ENCODE results near the gene RAB4B. TPM values are rescaled to one million over a fixed set of nuclear protein-coding genes. Genes with fewer than 3 reads are reported as not detected.

Gene RAB4B
- total and polyA plus RNA-seq, 2 of the 13 experiments (the other 11 are each of a cell fraction or from before 2014, with no cell fraction given) = 3.3 to 5.4 TPM

- intact Hi-C loops (cut with micrococcal nuclease; ENCODE audit: unreplicated experiment) (no loop called here), in situ Hi-C loops (cut with HindIII; ENCODE audit: extremely low pct_ligation_motif_present, low pct_unique_long_range_greater_than_20kb) (no loop called here)
- H3K9me3 ChIP-seq (ENCODE audit: low read length) = no peaks in the 10 kb centered on the region
- H3K4me2 ChIP-seq (ENCODE audit: low read depth, low read length) = no peak overlapping the region
- DNase-seq (ENCODE audit: low spot score) (peak; percentile 96), ATAC-seq (peak; percentile 88), FAIRE-seq (peak; percentile 92)
- ChIA-PET CTCF (ENCODE audit: low intra/inter-chr PET ratio, low total read pairs) (no interaction called here), POLR2A (interaction anchor here (0.9 to 1.4 kb wide), 4 partner anchors 9 to 228 kb away, joined by 3 to 6 read pairs (median 4); partner anchors contain the start of gene RAB4B)
- TSS peak; percentile 92 for BruUV-seq (replicated peaks)
- peaks cover 19% of the 10 kb centered on the region for H3K4me1 ChIP-seq (ENCODE audit: insufficient read depth, low read length)
- H3K9ac ChIP-seq (ENCODE audit: insufficient read depth, low read depth, low read length) = no peak overlapping the region
- no peak overlapping the region for H2AFZ ChIP-seq (ENCODE audit: low read length)
- H3K79me2 ChIP-seq (ENCODE audit: insufficient read depth, low read length) = no peaks in the 10 kb centered on the region
- H3K27ac ChIP-seq (ENCODE audit: extremely low read length, insufficient read depth, low read length) = peak overlapping the region; percentile 60
- H3K27me3 ChIP-seq (ENCODE audit: control insufficient read depth in 1 of 2, insufficient read depth in 2 of 2, low read length in 2 of 2) = no peaks in the 10 kb centered on the region
- H3K36me3 ChIP-seq (replicated peaks in 1 of 2; ENCODE audit: control insufficient read depth in 1 of 2, insufficient read depth in 2 of 2, low read length in 2 of 2) = no peaks in the 10 kb centered on the region
- H4K20me1 ChIP-seq (ENCODE audit: insufficient read depth, low read length) = no peaks in the 10 kb centered on the region
- 30% methylated on average over 7 of the region's 7 CpGs for WGBS (ENCODE audit: low lambda C conversion rate)
- H3K4me3 ChIP-seq (replicated peaks in 1 of 3; ENCODE audit: insufficient read depth in 1 of 3, low read depth in 2 of 3, low read length in 3 of 3) = no peak overlapping the region
- TF ChIP-seq NR2F6 (IDR thresholded peaks at IDR 0.05) = no peak; the same call in 1 of the 2 replicates
- peak; percentile 57; the same call in 1 of the 2 replicates for TF ChIP-seq NR2F6 (CRISPR knock-in tag; IDR thresholded peaks at IDR 0.05)
- TF ChIP-seq ELF4 (CRISPR knock-in tag; IDR thresholded peaks at IDR 0.05; ENCODE audit: borderline replicate concordance) = 0 out of 2 replicates have a peak, but pooled peaks have one; percentile 30
- TF ChIP-seq CHD2 (IDR thresholded peaks at IDR 0.05; ENCODE audit: low read depth, low read length) = peak; percentile 39; the same call in 1 of the 2 replicates
- no peak for TF ChIP-seq ZBTB37 (CRISPR knock-in tag; IDR thresholded peaks at IDR 0.05)
- TF ChIP-seq SIX4 (CRISPR knock-in tag; IDR thresholded peaks at IDR 0.05) = peak; percentile 100
- 0 out of 2 replicates have a peak, but pooled peaks have one; percentile 29 for TF ChIP-seq TGIF2 (CRISPR knock-in tag; IDR thresholded peaks at IDR 0.05)
- TF ChIP-seq NONO (IDR thresholded peaks at IDR 0.05) = no peak
- TF ChIP-seq NONO (CRISPR knock-in tag; conservative IDR thresholded peaks at IDR 0.05) = no peak
- TF ChIP-seq SIN3B (IDR thresholded peaks at IDR 0.05; ENCODE audit: low read length) = no peak
- peak; percentile 36; the same call in 1 of the 2 replicates for TF ChIP-seq LCORL (IDR thresholded peaks at IDR 0.05)
- TF ChIP-seq LCORL (CRISPR knock-in tag; IDR thresholded peaks at IDR 0.05) = peak; percentile 73
- TF ChIP-seq ZNF740 (CRISPR knock-in tag; IDR thresholded peaks at IDR 0.05) = no peak; the same call in 1 of the 2 replicates
- TF ChIP-seq SATB2 (CRISPR knock-in tag; IDR thresholded peaks at IDR 0.05) = peak; percentile 51; the same call in 1 of the 2 replicates
- TF ChIP-seq PRDM10 (CRISPR knock-in tag; IDR thresholded peaks at IDR 0.05; ENCODE audit: low read depth) = no peak
- peak; percentile 33; the same call in 1 of the 2 replicates for TF ChIP-seq GATA4 (IDR thresholded peaks at IDR 0.05; ENCODE audit: borderline replicate concordance, low read depth)
- no peak for TF ChIP-seq ZUFSP (CRISPR knock-in tag; IDR thresholded peaks at IDR 0.05; ENCODE audit: borderline replicate concordance)
- peak; percentile 73 for TF ChIP-seq TRIM24 (CRISPR knock-in tag; IDR thresholded peaks at IDR 0.05)
These were observed 53.7 kb downstream of the RAB4B start for GRCh38 chr19:40831502-40832430.
